B cell (primary cell): ENCODE results near the gene EGLN1.
"Not testable (repeated sequence)": the region's sequence is repeated elsewhere in the genome, so short reads cannot be mapped to it uniquely, and the experiment has no call there.

ENCODE experiments used
- EZH2 ChIP-seq: IDR thresholded peaks from 2 replicates; pipeline ENCODE4 v1.6.1; 2012; ENCODE audit warnings: borderline replicate concordance, low read depth, mild to moderate bottlenecking, moderate library complexity, low read length; ENCODE audit not compliant: insufficient read depth, poor library complexity, severe bottlenecking
- TF ChIP-seq, protein P1 (sequence below): fragments of 200-600 bp; IDR thresholded peaks from one replicate; pipeline ENCODE4 v1.8.0; 2022; ENCODE audit warnings: antibody characterized with exemption, mild to moderate bottlenecking

GRCh38 chr1:231471027-231471426 lies 48.9 kb upstream of the EGLN1 start:
- TF ChIP-seq, protein P1, sequence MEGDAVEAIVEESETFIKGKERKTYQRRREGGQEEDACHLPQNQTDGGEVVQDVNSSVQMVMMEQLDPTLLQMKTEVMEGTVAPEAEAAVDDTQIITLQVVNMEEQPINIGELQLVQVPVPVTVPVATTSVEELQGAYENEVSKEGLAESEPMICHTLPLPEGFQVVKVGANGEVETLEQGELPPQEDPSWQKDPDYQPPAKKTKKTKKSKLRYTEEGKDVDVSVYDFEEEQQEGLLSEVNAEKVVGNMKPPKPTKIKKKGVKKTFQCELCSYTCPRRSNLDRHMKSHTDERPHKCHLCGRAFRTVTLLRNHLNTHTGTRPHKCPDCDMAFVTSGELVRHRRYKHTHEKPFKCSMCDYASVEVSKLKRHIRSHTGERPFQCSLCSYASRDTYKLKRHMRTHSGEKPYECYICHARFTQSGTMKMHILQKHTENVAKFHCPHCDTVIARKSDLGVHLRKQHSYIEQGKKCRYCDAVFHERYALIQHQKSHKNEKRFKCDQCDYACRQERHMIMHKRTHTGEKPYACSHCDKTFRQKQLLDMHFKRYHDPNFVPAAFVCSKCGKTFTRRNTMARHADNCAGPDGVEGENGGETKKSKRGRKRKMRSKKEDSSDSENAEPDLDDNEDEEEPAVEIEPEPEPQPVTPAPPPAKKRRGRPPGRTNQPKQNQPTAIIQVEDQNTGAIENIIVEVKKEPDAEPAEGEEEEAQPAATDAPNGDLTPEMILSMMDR = not testable (repeated sequence)
- not testable (repeated sequence) for TF ChIP-seq EZH2
